HG02678 (cell line): ENCODE results near the gene SF3B4.
A peak's percentile ranks its signal among the peaks of the same experiment; 100 is the strongest.
"Not testable (repeated sequence)": the region's sequence is repeated elsewhere in the genome, so short reads cannot be mapped to it uniquely, and the experiment has no call there.

Experiments
- ATAC-seq: cut with Tn5 transposase; IDR thresholded peaks from one replicate; pipeline ENCODE4 v1.9.1; 2021; ENCODE audit warnings: mild to moderate bottlenecking, moderate library complexity; ENCODE audit not compliant: unreplicated experiment

The SF3B4 gene

DNA sequence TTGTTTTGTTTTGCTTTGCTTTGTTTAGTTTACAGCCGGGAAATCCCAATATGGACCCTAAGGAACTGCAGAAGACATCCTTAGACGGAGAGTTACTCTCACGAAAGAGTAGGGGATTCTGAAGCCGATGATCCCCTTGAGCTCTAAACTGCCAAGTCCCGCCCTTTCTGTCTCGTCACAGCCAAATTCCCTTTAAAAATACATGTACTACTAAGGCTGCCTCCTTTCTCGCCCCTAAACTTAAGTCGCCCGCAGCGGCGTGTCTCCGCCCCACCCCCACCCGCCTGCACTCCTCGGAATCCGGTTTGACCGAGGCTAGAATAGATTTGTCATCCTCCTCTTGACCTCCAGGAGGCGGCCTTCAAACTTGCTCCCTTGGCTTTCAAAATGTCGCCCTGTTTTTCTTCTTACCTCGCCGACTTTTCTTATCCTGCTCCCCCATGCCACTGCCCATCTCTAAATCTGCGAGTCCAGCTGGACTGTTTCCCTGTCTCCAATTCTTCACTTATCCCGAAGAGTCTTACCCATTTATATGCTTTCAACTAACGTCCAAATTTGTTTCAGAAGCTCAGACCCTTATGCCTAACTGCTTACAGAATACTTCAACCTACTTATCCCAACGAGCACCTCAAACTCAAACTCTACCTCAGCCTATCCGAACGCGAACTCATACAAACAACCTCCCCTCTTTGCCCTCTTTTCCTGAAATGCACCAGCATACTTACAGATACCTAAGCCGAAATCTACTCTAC lies 39.2 kb downstream of the SF3B4 start:
- ATAC-seq: peak; percentile 27

DNA sequence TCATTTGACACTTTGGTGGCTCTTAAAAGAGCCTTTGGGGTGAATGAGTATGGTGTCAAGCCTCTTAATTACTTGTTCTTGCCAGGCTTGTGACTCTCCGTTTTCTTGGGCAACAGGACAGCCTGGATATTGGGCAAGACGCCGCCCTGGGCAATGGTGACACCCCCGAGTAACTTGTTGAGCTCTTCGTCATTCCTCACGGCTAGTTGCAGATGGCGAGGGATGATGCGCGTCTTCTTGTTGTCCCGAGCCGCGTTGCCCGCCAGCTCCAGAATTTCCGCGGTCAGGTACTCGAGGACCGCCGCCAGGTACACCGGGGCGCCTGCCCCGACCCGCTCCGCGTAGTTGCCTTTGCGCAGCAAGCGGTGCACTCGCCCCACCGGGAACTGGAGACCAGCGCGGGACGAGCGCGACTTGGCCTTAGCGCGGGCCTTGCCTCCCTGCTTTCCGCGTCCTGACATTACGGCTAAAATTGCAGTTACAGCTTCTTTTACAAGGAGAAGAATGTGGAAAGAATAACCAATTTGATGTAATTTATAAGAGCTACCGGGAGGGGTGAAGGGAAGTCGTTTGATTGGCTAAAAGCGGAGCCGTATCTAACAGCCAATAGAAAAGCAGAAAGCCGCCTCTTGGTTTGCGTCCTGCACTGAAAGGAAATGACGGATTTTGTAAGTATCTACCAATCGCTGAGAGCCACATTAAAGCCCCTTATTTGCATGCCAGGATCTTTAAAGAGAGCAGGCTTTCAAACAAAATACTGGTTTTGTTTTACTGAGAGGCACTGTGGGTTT lies 40.0 kb downstream of the SF3B4 start:
- peak; percentile 52 for ATAC-seq

DNA sequence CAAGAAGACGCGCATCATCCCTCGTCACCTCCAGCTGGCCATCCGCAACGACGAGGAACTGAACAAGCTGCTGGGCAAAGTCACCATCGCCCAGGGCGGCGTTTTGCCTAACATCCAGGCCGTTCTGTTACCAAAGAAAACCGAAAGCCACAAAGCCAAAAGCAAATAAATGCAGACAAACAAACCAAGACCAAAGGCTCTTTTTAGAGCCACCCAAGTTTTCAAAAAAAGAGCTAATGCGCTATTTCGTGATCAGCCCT lies 40.5 kb downstream of the SF3B4 start:
- not testable (repeated sequence) for ATAC-seq

DNA sequence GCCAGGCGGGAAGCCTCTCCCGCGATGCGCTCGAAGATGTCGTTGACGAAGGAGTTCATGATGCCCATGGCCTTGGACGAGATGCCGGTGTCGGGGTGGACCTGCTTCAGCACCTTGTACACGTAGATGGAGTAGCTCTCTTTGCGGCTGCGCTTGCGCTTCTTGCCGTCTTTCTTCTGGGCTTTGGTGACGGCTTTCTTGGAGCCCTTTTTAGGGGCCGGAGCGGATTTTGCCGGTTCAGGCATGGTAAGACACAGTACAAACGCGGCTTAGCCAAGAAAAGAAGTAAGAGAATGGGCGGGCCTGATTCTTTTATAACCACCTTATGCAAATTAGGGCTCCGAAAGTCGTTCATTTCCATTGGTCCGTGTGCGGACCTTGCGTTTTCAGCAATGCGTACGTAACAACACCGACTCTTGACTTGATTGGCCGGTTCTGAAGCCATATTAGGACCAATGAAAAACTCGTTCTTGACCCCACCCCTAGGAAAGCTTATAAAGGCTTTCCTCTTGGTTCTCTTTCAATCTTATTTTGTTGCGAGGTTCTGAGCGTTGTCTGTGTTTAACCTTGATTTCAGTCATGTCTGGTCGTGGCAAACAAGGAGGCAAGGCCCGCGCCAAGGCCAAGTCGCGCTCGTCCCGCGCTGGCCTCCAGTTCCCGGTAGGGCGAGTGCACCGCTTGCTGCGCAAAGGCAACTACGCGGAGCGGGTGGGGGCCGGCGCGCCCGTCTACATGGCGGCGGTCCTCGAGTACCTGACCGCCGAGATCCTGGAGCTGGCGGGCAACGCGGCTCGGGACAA lies 41.0 kb downstream of the SF3B4 start:
- ATAC-seq: peak; percentile 60

DNA sequence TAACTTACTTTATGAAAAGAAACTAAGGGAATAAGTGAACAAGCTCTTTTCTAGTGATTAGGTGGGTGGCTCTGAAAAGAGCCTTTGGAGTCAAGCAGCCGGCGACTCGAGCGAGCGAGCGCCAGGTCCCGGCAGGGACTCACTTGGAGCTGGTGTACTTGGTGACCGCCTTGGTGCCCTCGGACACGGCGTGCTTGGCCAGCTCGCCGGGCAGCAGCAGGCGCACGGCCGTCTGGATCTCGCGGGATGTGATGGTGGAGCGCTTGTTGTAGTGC lies 41.5 kb downstream of the SF3B4 start:
- ATAC-seq: not testable (repeated sequence)

DNA sequence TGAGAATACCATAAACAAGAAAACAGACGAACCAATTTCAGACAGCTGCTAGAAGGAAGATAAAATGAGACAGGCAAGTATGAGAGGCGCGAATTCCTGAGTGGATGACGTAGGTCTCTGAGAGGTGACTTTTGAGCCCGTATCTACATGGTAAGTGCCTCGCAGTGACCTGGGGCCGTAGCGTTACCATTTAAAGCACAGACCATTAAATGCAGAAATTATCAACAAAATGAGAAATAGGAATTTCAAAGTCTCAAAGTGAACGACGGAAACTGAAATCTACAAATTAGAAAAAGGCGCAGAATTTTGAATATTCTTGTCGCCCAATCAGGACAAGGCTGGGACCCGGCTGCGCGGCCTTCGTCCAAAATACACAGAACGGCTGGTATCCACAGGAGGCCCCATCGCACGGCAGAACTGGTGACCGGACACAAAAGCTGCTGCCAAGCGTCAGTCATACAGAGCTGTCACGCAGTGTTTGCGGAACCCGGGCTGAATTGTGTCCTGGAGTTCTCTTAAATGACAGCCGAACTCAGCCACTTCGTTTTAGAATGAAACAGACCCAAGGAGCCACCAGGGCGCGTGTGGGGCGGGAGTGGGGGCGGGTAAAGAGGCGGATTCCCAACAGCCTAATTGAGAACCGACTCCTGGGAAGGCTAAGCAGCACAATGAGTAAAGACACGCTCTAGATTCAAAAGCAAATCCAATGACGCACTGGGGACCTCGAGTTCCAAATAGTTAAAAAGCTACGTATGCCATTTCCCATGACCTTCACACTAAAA lies 42.1 kb downstream of the SF3B4 start:
- no peak for ATAC-seq

DNA sequence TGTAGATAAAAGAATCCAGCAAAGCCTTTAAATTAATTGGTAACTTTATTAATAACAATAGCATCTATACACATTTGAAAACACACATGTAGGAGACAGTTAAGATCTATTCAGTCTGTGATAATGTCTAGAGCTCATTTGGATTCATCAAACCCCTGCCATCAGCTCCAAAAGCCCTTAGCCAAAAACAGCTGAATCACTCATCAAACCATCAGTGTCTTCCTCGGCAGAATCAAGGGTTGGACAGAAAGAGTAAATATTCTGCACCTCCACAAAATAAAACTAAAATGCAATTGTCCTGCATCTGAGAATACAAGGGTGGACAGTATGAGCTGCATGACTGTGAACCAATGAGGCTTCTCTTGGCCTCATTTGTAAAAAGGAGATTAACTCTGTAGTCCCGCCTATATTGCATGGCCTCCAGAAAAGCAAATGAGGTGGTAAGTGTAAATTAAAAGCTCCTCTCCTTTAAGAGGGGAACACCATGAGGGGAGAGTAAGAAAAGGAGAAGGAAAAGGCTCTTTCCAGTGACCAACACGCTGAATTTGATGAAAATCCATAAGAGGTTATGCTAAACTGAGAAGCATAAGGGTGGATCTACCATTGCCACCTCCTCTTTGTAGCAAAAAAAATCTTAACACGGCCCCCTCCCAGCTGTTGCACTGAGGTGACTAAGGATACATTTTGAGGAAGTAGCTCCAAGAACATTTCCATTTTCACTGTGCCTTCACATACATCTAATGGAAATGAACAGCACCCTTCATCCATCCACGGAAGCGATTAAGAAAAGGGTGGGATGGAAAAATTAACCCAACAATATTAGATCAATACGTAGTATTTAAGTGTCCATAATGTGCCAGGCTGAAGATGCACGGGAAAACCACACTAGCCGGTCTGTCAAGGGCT lies 42.9 kb downstream of the SF3B4 start:
- no peak for ATAC-seq

DNA sequence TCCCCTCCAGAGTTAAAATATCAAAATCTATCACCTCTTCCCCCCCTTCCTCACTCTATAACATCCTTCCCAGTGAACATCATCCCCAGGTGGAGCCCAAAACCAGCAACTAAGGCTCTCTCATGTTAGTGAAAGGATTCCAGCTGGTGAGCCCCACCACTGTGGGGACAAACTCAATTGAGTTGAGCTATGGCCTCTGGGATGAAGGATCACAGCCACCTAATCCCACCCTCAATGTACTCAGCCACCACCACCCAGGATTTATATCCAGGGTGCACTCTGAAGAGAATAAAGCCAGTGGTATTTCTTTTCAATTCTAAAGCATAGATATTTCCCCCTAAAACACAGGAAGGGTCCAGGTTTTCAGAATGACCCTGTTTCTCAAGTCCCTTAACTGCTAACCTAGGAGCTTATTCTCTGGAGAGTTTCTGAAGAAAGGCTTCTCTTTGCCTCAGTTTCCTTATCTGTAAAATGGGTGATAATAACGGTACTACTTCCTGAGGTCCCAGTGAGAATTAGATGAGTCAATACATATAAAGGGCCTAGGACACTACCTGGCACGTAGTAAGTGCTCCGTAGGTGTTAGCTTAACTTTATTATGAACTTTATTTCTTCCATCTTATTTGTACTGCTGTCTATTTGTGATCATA lies 43.9 kb downstream of the SF3B4 start:
- ATAC-seq: no peak

DNA sequence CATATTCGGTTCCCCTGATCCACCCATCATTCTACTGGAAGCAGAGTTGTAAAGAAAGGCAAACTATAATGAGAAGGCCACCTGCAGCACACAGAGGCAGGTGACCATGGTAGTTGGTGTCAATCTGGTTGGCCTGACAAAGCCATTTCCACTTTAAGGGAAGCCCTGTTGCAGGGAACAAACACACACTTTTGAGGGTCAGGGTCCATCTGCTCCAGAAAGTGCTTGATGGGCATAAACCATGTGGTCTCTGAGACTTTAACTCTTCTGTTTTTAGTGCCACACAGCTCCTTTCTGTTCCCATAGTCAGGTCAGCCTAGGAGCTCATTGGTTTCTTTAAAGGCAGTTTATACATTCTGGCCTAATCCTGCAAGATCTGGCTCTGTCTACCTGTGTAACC lies 45.7 kb downstream of the SF3B4 start:
- no peak for ATAC-seq

DNA sequence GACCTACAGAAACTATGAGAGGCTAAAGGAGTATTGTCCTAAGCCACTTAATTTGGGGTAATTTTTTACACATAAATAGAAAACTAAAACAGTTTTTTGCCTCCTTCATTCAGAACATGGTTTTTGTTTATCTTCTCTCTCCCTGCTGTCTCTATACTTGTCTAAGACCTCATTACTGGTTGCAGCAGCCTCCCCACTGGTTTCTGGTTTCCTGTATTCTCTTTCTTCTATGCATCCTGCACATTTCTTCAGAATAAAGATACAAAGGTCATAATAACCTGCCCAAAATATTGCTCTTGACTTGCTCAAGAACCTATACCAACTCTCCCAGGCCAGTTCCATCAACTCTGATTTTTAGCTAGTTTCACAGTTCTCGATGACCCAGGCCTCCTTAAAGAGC lies 48.0 kb downstream of the SF3B4 start:
- ATAC-seq: no peak

DNA sequence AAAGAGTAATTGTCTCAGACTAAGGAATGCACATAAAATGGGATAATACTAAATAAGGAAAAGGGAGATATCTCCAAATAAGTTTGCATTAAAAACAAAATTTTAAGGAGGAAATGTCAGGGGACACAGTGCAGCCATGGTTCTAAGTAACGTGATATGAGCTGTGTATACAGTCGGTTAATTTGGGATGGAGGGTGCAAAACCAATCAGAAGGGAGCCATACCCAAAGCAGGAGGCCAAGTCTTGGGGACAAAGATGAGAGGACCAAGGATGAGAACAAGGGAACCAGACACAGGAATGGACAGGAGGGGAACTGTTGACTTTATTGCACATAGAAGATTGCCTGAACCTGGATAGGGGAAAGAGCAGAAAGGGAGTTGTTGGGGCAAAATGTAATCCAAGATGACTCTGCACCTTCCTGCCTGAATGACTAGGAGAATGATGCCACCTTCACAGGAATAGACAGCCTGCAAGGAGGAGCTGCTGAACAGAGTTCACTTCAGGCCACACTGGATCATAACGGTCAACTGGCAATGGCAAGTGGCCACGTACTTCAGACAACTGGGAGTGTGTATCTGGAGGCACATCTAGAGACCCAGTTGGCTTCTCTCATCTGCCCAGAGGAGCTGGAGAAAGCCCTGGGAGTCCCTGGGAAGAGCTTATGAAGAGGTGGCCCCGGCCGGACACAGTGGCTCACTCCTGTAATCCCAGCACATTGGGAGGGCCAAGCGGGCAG lies 50.2 kb downstream of the SF3B4 start:
- no peak for ATAC-seq
